ENCODE results near the gene CLIP3. TPM values are rescaled to one million over a fixed set of nuclear protein-coding genes. Genes with fewer than 3 reads are reported as not detected.

CLIP3 gene
- polyA plus RNA-seq, 4 donors: 0.45 to 7.5 (median 4.6) TPM

DNA sequence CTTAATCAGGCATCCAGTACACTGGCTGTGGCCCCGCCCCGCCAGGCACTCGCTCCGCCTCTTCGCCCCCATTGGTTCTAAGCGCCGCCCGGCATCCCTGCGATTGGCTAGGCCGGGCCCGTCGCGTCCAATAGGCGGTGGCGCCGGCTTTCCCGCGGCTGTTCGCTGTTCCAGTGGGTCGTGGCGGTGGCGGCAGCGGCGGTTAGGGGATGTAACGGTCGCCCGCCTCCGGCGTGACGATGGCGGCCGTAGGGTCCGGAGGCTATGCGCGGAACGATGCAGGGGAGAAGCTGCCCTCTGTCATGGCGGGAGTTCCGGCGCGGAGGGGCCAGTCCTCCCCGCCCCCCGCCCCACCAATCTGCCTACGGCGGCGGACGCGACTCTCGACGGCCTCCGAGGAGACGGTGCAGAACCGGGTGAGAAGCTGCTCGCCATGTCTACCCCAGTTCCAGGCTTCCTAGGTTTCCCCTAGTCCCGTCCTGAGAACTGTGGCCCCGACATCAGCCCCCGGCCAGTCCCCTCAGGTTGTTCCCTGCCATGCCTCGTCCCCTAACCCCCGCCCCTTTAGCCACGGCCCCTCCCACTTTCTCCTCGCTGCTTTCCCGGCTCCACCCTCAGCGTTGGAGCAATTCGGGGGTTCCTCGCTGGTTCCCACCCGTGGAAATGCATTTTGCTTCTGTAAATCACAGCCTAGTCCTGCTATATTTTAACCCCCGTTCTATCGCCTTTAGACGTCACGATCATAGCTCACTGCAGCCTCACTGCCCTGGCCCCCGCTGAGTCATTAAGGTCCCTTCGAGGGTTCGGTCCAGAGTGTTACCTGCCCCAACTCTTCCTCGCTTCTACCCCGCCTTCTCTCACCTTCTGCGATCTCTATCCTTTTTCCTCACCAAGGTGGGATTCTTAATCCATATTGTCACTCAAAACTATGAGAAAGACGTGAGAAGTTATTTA lies 22.3 kb upstream of the CLIP3 start, which contains the start of gene WDR62:
WDR62 (plus strand) TSS at position 165 of the 954 bp plus-strand sequence; CDS start at position 240, 75 bp downstream.
- Histone ChIP-seq H3K27me3 (ENCODE audit: control insufficient read depth in 3 of 3, insufficient read depth in 3 of 3, low read length in 3 of 3) (no peaks in the 10 kb centered on the region), H3K9me3 (ENCODE audit: control insufficient read depth in 2 of 2, insufficient read depth in 1 of 2, low read depth in 1 of 2, low read length in 1 of 2) (no peaks in the 10 kb centered on the region), H3K4me1 (ENCODE audit: control insufficient read depth in 3 of 3, insufficient read depth in 2 of 3, low read depth in 1 of 3, low read length in 2 of 3) (peaks cover 0 to 20% (median 0%) of the 10 kb centered on the region in 3 donors), H3K4me3 (ENCODE audit: low read depth in 1 of 3, low read length in 3 of 3) (peak within 1 kb of the TSS; percentile 37 to 80 (median 63)), H3K36me3 (ENCODE audit: control insufficient read depth in 3 of 3, insufficient read depth in 2 of 3, low read depth in 1 of 3, low read length in 3 of 3) (peaks cover 0 to 2% (median 0%) of the 10 kb centered on the region in 3 donors), H3K27ac (ENCODE audit: low read depth in 1 of 3, low read length in 2 of 3) (peak within 1 kb of the TSS; percentile 88 to 96 (median 88))
- FAIRE-seq (no peak), DNase-seq (peak; percentile 55 to 93)
- 0 to 1% (median 0%) methylated on average over 54 to 76 of the region's 76 CpGs for WGBS, 3 donors

DNA sequence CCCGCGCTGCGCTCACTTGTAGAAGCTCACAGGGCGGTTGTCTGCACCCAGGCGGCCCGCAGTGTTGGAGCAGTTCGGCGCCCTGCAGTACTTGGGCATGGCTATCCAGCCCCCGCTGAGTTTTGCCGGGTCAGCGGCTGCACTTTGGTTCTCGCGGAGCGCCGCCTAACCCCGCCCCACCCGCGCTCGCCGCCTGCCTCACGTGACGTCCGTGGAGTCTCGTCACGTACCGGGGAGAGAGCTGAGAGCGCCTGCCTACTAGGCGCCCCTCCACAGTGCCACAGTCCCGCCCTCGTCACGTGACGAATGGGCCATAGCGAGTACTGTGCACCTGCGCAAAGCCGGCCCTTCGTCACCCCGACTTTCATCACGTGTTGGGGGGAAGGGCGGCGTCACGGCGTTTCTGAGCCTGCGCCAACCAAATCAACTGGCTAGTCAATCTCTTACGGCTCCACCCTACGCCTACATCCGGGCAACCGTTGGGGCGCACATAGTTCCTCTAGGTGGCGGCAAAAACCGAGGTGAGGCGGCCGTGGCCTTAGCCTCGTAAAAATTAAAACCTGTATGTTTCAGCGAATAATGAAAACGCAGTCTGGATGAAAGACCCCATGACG lies 21.6 kb upstream of the CLIP3 start, which contains the start of gene THAP8:
THAP8 (minus strand) TSS at position 167 of the 614 bp plus-strand sequence; CDS start at position 99, 68 bp downstream.
- FAIRE-seq: no peak
- WGBS, 3 donors: 0% methylated on average over 40 to 56 of the region's 56 CpGs
- no peaks in the 10 kb centered on the region for H3K27me3 ChIP-seq (ENCODE audit: control insufficient read depth in 3 of 3, insufficient read depth in 3 of 3, low read length in 3 of 3)

DNA sequence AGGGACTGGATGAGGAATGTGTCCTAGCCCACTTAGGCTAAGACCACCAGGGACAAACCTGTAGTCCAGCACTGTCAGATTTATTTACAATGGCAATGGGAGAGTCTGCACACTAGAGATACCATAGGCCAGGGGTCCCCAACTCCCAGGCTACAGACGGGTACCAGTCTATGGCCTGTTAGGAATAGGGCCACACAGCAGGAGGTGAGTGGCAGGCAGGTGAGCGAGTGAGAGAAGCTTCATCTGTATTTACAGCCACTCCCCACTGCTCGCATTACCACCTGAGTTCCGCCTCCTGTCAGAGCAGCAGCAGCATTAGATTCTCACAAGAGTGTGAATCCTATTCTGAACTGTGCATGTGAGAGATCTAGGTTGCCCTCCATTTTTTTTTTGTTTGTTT lies 19.0 kb upstream of the CLIP3 start:
- FAIRE-seq (no peak), DNase-seq (no peak)
- H3K4me3 ChIP-seq (ENCODE audit: low read depth in 1 of 3, low read length in 3 of 3): no peak overlapping the region
- 90 to 95% (median 94%) methylated on average over 4 of the region's 4 CpGs for WGBS, 3 donors
- no peaks in the 10 kb centered on the region for H3K9me3 ChIP-seq (ENCODE audit: control insufficient read depth in 2 of 2, insufficient read depth in 1 of 2, low read depth in 1 of 2, low read length in 1 of 2)
- H3K4me1 ChIP-seq (ENCODE audit: control insufficient read depth in 3 of 3, insufficient read depth in 2 of 3, low read depth in 1 of 3, low read length in 2 of 3): peaks cover 0 to 6% (median 0%) of the 10 kb centered on the region in 3 donors
- no peaks in the 10 kb centered on the region for H3K36me3 ChIP-seq (ENCODE audit: control insufficient read depth in 3 of 3, insufficient read depth in 2 of 3, low read depth in 1 of 3, low read length in 3 of 3)
- no peaks in the 10 kb centered on the region for H3K27me3 ChIP-seq (ENCODE audit: control insufficient read depth in 3 of 3, insufficient read depth in 3 of 3, low read length in 3 of 3)
- H3K27ac ChIP-seq (ENCODE audit: low read depth in 1 of 3, low read length in 2 of 3): no peak overlapping the region

More for the DNA sequence above, 21.6 kb upstream of the CLIP3 start, which contains the start of gene THAP8:
- peak; percentile 100 for DNase-seq
- H3K4me3 ChIP-seq (ENCODE audit: low read depth in 1 of 3, low read length in 3 of 3): peak within 1 kb of the TSS; percentile 37 to 80 (median 63)
- H3K4me1 ChIP-seq (ENCODE audit: control insufficient read depth in 3 of 3, insufficient read depth in 2 of 3, low read depth in 1 of 3, low read length in 2 of 3): peaks cover 0 to 16% (median 0%) of the 10 kb centered on the region in 3 donors
- no peaks in the 10 kb centered on the region for H3K36me3 ChIP-seq (ENCODE audit: control insufficient read depth in 3 of 3, insufficient read depth in 2 of 3, low read depth in 1 of 3, low read length in 3 of 3)
- H3K27ac ChIP-seq (ENCODE audit: low read depth in 1 of 3, low read length in 2 of 3): peak within 1 kb of the TSS; percentile 88 to 96 (median 88)
- no peaks in the 10 kb centered on the region for H3K9me3 ChIP-seq (ENCODE audit: control insufficient read depth in 2 of 2, insufficient read depth in 1 of 2, low read depth in 1 of 2, low read length in 1 of 2)

DNA sequence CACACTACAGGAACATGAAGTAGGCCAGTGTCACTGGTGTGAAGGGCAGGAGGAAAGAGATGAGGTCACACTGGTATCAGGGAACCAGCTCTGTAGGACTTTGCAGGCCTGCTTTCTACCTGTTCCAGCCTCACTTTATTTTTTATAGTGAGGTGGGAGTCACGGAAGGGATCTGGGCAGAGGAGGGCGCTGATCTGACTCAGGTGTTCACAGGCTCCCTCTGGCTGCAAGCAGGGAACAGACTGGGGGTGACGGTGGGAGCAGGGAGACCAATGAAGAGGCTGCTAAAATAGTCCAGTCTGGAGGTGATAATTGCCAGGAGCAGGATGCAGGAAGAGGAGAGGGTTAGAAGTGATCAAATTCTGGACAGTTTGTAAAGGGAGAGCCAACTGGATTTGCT lies 18.6 kb upstream of the CLIP3 start:
- FAIRE-seq (no peak), DNase-seq (peak in 1 of 2 donors; percentile 48)
- no peak overlapping the region for H3K4me3 ChIP-seq (ENCODE audit: low read depth in 1 of 3, low read length in 3 of 3)
- no peaks in the 10 kb centered on the region for H3K9me3 ChIP-seq (ENCODE audit: control insufficient read depth in 2 of 2, insufficient read depth in 1 of 2, low read depth in 1 of 2, low read length in 1 of 2)
- H3K36me3 ChIP-seq (ENCODE audit: control insufficient read depth in 3 of 3, insufficient read depth in 2 of 3, low read depth in 1 of 3, low read length in 3 of 3): no peaks in the 10 kb centered on the region
- 47 to 85% (median 53%) methylated on average over 3 of the region's 3 CpGs for WGBS, 3 donors
- peaks cover 0 to 6% (median 0%) of the 10 kb centered on the region in 3 donors for H3K4me1 ChIP-seq (ENCODE audit: control insufficient read depth in 3 of 3, insufficient read depth in 2 of 3, low read depth in 1 of 3, low read length in 2 of 3)
- H3K27ac ChIP-seq (ENCODE audit: low read depth in 1 of 3, low read length in 2 of 3): no peak overlapping the region
- H3K27me3 ChIP-seq (ENCODE audit: control insufficient read depth in 3 of 3, insufficient read depth in 3 of 3, low read length in 3 of 3): no peaks in the 10 kb centered on the region

DNA sequence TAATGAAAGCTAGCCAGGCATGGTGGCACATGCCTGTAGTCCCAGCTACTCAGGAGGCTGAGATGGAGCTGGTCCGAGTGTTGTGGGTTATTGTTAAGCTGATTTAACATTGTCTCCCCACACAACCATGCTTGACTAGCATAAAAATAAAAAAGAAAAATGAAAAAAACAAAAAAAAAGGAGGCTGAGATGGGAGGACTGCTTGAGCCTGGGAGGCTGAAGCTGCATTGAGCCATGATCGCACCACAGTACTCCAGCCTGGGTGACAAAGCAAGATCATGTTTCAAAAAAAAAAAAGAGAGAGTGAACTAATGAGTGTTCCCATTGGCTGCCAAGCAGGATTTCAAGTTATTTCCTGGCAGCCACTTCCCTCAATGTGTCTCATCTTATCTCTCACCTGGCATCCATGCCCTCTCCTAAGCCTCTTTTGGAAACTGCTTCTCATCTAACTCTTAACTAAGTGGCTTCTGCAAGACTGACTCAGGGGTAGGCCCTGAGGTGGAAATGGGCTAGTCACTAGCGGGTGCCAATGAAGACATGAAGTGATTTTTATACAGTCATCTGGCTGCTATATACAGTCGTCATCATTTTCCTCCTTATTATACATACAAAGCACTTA lies 16.5 kb upstream of the CLIP3 start:
- FAIRE-seq: no peak
- no peak for DNase-seq

DNA sequence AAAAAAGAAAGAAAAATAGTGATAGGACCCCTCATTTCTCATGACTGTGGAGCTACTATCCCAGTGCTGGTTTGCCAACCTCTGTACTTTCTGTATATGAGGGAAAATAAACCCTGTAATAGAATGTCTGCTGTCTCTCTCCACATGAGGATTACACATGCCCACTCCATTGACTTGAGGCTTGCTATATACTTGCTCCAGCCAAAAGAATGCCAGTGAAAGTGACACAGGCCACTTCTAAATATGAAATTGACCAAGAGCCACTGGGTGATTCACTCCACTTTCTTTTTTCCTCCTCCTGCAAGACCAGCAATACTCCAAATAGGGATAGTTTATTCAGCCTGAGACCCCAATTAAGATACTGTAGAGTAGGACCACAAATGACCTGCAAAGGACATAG lies 15.2 kb upstream of the CLIP3 start:
- no peak for FAIRE-seq
- no peak for DNase-seq

More for the DNA sequence above, 16.5 kb upstream of the CLIP3 start:
- no peak overlapping the region for H3K27ac ChIP-seq (ENCODE audit: low read depth in 1 of 3, low read length in 2 of 3)
- H3K9me3 ChIP-seq (ENCODE audit: control insufficient read depth in 2 of 2, insufficient read depth in 1 of 2, low read depth in 1 of 2, low read length in 1 of 2): no peaks in the 10 kb centered on the region
- H3K4me3 ChIP-seq (ENCODE audit: low read depth in 1 of 3, low read length in 3 of 3): no peak overlapping the region
- H3K36me3 ChIP-seq (ENCODE audit: control insufficient read depth in 3 of 3, insufficient read depth in 2 of 3, low read depth in 1 of 3, low read length in 3 of 3): no peaks in the 10 kb centered on the region
- H3K27me3 ChIP-seq (ENCODE audit: control insufficient read depth in 3 of 3, insufficient read depth in 3 of 3, low read length in 3 of 3): no peaks in the 10 kb centered on the region
- 93 to 96% (median 94%) methylated on average over 4 of the region's 4 CpGs for WGBS, 3 donors
- no peaks in the 10 kb centered on the region for H3K4me1 ChIP-seq (ENCODE audit: control insufficient read depth in 3 of 3, insufficient read depth in 2 of 3, low read depth in 1 of 3, low read length in 2 of 3)

DNA sequence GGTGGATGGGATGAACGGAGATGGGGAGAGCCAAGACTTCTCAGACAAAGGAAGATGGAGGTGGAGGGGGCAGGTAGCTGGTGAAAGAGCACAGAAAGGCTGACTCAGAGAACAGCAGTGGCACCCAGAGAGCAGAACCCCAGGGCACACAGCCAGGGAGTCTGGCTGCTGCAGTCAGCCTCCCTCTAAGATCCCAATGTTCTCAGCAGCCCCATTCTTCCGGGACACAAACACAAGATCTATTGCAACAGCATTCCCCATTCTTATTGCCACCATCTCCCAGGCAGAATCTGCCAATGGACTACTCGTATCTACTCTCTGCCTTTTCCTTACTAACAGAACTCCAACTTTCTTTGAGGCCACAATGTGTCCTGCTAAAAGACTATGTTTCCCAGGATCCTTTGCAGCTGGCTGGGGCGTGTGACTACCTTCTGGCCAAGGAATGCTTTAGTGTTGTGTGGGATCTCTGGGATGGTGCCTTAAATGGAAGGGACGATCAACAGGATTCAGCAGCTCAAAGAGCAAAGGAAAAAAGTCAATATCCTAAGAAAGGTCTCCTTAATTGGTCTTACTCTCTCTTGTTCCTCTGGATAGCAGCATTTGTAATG lies 13.9 kb upstream of the CLIP3 start:
- peaks cover 0 to 4% (median 0%) of the 10 kb centered on the region in 3 donors for H3K36me3 ChIP-seq (ENCODE audit: control insufficient read depth in 3 of 3, insufficient read depth in 2 of 3, low read depth in 1 of 3, low read length in 3 of 3)
- no peaks in the 10 kb centered on the region for H3K9me3 ChIP-seq (ENCODE audit: control insufficient read depth in 2 of 2, insufficient read depth in 1 of 2, low read depth in 1 of 2, low read length in 1 of 2)
- H3K4me3 ChIP-seq (ENCODE audit: low read depth in 1 of 3, low read length in 3 of 3): no peak overlapping the region
- no peak for DNase-seq
- no peak for FAIRE-seq
- no peaks in the 10 kb centered on the region for H3K27me3 ChIP-seq (ENCODE audit: control insufficient read depth in 3 of 3, insufficient read depth in 3 of 3, low read length in 3 of 3)
- WGBS, 3 donors: 87 to 92% (median 92%) methylated on average over 5 of the region's 5 CpGs
- no peaks in the 10 kb centered on the region for H3K4me1 ChIP-seq (ENCODE audit: control insufficient read depth in 3 of 3, insufficient read depth in 2 of 3, low read depth in 1 of 3, low read length in 2 of 3)
- H3K27ac ChIP-seq (ENCODE audit: low read depth in 1 of 3, low read length in 2 of 3): no peak overlapping the region

More for the DNA sequence above, 15.2 kb upstream of the CLIP3 start:
- Histone ChIP-seq H3K4me3 (ENCODE audit: low read depth in 1 of 3, low read length in 3 of 3) (no peak overlapping the region), H3K36me3 (ENCODE audit: control insufficient read depth in 3 of 3, insufficient read depth in 2 of 3, low read depth in 1 of 3, low read length in 3 of 3) (peaks cover 0 to 2% (median 0%) of the 10 kb centered on the region in 3 donors), H3K4me1 (ENCODE audit: control insufficient read depth in 3 of 3, insufficient read depth in 2 of 3, low read depth in 1 of 3, low read length in 2 of 3) (no peaks in the 10 kb centered on the region), H3K27me3 (ENCODE audit: control insufficient read depth in 3 of 3, insufficient read depth in 3 of 3, low read length in 3 of 3) (no peaks in the 10 kb centered on the region), H3K9me3 (ENCODE audit: control insufficient read depth in 2 of 2, insufficient read depth in 1 of 2, low read depth in 1 of 2, low read length in 1 of 2) (no peaks in the 10 kb centered on the region), H3K27ac (ENCODE audit: low read depth in 1 of 3, low read length in 2 of 3) (no peak overlapping the region)

DNA sequence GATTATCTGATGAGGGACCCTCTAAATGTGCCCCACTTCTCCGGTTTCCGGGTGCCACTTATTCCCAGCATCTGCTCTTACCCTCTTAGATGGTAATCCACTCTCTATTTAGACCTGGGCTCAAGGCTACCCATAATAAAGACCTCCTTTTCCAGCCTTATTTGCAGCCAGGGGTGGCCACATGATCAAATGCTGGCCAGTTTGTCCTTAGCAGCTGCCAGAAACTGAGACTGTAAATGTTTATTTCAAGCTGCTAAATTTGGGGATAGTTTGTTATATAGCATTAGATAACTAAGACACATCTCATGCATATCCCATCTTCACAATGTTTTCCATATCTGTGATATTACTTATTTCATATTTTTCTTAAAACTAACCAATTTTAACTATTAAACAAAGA lies 11.3 kb upstream of the CLIP3 start:
- no peak overlapping the region for H3K4me3 ChIP-seq (ENCODE audit: low read depth in 1 of 3, low read length in 3 of 3)
- no peak overlapping the region for H3K27ac ChIP-seq (ENCODE audit: low read depth in 1 of 3, low read length in 2 of 3)
- peaks cover 0 to 16% (median 0%) of the 10 kb centered on the region in 3 donors for H3K36me3 ChIP-seq (ENCODE audit: control insufficient read depth in 3 of 3, insufficient read depth in 2 of 3, low read depth in 1 of 3, low read length in 3 of 3)
- no peaks in the 10 kb centered on the region for H3K9me3 ChIP-seq (ENCODE audit: control insufficient read depth in 2 of 2, insufficient read depth in 1 of 2, low read depth in 1 of 2, low read length in 1 of 2)
- H3K27me3 ChIP-seq (ENCODE audit: control insufficient read depth in 3 of 3, insufficient read depth in 3 of 3, low read length in 3 of 3): no peaks in the 10 kb centered on the region
- FAIRE-seq (no peak), DNase-seq (no peak)
- no peaks in the 10 kb centered on the region for H3K4me1 ChIP-seq (ENCODE audit: control insufficient read depth in 3 of 3, insufficient read depth in 2 of 3, low read depth in 1 of 3, low read length in 2 of 3)
- WGBS, 3 donors: 88 to 91% (median 90%) methylated on average over 2 of the region's 2 CpGs

Measured in small intestine (tissue), 7 donors.